ENCODE data around the gene ASIP.
"Not testable (repeated sequence)": the region's sequence is repeated elsewhere in the genome, so short reads cannot be mapped to it uniquely, and the experiment has no call there.

The ASIP gene

DNA sequence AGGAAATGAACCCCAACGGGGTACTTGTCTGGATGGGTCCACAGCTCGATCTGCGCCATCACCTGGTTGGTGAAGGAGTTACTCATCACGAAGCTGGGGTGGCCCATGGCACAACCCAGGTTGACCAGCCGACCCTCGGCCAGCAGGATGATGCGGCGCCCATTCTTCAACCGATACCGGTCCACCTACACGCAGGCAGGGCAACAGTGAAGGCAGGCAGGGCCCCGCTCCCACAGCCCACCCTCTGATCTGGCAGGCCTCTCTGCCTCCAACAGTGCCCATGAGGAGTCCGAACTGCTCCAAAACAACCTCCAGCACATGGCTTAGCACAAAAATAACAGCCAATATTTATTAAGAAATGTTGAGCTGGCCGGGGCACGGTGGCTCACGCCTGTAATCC, 44.2 kb downstream of the ASIP start:
- no peak for DNase-seq (ENCODE audit: low read depth)

DNA sequence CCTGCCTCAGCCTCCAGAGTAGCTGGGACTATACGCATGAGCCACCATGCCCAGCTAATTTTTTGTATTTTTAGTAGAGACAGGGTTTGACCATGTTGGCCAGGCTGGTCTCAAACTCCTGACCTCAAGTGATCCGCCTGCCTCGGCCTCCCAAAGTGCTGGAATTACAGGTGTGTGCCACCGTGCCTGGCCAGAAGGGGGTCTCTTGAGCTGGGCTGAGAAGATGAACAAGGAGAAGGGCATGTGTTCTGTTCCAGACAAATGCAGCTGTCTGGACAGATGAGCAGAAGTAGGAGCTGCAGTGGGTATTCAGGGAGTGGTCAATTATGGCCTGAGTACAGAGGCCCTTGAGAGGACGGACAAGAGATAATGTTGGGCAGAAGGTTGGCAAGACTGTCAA, 46.3 kb downstream of the ASIP start:
- DNase-seq (ENCODE audit: low read depth): not testable (repeated sequence)

DNA sequence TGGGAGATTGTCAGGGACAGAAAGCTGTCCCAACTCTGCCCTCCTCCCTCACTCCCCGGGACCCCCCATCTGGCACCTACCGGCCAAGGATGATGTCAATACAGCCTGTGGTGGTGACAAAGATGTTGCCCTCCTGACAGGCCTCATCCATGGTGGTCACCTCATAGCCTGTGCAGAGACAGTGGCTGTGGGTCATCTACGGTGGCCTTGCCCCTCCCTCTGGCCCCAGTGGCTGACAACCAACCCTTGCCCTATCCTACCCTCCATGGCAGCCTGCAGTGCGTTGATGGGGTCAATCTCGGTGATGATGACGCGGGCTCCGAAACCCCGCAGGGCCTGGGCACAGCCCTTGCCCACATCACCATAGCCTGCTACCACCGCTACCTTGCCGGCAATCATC, 49.2 kb downstream of the ASIP start:
- no peak for DNase-seq (ENCODE audit: low read depth)

DNA sequence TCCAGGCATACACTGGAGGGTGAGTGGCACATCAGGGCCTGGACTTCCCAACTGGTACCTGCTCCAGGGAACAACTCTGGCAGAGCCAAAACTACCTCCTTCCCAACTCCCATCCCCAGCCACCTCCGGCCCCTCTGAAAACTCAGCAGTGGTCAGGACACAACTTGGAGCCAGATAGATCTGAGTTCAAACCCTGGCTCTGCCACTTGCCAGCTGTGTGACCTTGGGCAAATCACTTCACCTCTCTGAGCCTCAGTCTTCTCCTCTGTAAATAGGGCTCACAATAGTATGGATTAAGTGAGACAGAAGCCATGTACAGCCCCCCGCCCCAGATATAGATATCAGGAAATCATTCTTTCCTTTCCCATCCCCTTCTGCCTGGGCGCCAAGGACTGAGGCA, 51.3 kb downstream of the ASIP start:
- DNase-seq (ENCODE audit: low read depth): no peak

DNA sequence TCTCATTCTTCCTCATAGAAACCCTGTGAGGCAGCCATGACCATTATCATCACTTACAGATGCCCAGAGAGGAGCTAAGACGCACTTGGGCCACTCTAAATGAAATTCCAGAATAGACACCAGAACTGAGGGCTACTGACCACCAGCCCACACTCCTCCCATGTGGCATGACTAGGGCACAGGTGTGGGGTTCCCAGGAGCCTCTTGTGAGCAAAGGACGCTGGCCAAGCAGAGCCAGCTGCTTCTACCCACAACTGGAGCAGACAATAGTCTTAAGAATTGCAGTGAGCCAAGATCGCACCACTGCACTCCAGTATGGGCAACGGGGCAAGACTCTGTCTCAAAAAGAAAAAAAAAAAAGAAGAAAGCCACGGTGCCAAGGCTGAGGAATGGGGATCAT, 51.9 kb downstream of the ASIP start:
- no peak for DNase-seq (ENCODE audit: low read depth)

DNA sequence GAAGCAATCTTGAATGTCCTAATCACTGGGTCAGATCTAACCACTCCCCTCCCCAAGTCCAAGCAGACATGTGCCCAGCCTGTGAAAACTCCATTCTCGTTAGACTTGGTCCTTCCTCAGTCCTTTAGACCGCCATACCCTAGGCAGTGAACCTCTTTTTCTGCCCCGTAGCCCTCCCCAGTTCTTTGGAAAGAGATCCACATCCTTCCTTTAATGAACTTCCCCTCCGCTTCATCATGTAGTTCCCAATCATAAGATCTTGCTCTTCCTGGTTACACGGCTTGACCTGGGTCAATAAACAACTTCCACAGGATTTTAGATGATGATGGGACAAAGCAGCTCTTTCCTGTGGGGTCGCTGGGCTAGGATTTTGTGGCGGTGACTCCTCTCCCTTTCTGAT, 52.4 kb downstream of the ASIP start:
- DNase-seq (ENCODE audit: low read depth): no peak

DNA sequence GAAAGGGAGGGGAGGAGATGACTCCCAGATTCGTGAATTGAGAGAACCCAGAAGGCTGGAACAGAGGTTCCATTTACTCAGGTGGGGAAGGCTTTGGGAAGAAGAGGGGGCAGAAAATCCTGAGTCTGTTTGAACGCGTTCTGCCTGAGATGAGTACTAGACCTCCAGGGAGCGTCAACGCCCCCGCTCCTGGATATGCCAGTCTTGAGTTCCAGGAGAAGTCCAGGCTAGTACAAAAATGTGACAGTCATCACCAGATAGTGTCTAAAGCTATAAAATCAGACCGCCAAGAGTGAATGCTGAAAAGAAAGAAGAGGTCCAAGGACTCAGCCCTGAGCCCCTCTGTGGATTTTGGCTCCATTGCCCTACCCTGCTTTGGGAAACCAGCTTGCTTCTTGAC, 53.3 kb downstream of the ASIP start:
- DNase-seq (ENCODE audit: low read depth): no peak

DNA sequence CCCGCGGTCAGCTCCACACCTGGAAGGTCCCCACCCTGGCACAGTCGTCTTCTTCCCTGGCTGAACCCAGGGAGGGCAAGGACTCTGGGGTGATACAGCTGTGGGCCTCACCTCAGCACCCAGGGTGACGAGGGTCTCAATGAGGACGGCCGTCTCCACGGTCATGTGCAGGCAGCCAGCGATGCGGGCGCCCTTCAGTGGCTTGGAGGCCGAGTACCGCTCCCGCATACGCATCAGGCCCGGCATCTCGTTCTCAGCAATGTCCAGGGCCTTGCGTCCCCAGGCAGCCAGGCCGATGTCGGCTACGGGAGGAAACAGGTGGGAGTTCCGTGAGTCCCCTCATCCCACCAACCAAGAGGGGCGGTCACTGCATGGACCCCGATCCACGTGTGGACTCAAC, 54.1 kb downstream of the ASIP start:
- DNase-seq (ENCODE audit: low read depth): no peak

DNA sequence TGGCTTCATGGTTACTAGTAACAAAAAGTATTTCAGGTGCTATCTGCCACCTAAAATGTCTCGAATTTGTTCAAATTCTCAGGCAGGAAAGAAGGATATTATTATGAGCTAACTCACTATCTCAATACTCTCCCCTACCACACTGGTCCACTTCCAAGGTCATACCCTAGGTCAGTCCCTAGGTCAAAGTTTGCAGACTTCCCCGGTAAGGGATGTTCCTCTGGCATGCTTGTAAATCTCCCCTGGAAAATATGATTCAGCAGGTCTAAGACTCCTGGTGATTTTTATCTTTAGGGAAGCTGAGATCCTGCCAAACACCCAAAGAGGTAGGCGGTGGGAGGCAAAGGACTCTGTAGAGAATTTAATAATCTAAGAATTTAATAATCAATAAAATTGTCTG, 55.2 kb downstream of the ASIP start:
- no peak for DNase-seq (ENCODE audit: low read depth)

DNA sequence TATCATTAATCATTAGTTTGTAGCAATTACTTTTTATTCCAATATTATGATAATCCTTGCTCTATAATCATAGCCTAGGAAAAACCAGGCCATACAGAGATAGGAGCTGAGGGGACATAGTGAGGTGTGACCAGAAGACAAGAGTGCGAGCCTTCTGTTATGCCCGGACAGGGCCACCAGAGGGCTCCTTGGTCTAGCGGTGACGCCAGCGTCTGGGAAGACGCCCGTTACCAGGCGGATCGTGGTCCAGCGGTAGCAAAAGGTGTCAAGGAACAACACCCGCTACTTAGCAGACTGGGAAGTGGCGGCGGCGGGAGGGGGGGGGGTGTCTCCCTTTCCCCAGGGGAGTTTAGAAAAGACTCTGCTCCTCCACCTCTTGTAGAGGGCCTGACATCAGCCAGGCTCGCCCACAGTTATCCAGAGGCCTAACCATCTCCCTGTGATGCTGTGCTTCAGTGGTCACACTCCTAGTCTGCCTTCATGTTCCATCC, 57.1 kb downstream of the ASIP start:
- not testable (repeated sequence) for DNase-seq (ENCODE audit: low read depth)

DNA sequence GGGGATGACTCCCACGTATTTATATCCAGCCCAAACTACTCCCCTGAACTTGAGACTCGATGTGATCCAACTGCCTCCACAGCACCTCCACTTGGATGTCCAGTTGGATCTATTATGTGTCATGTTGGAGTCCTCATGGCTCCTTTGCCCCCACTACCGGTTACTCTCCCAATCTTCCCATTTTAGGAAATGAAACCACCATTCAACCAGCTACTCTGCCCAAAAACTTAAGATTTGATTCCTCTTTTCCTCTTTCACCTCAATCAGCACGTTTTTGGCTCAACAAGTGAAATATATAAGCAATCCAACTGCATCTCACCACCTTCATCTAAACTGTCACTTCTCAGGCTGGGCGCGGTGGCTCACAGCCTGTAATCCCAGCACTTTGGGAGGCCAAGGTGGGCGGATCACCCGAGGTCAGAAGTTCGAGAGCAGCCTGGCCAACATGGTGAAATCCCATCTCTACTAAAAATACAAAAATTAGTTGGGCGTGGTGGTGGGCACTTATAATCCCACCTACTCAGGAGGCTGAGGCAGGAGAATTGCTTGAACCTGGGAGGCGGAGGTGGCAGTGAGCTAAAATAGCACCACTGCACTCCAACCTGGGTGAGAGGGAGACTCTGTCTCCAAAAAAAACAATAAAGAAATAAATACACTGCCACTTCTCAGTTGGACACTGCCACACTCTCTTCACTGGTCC, 58.5 kb downstream of the ASIP start:
- no peak for DNase-seq (ENCODE audit: low read depth)

DNA sequence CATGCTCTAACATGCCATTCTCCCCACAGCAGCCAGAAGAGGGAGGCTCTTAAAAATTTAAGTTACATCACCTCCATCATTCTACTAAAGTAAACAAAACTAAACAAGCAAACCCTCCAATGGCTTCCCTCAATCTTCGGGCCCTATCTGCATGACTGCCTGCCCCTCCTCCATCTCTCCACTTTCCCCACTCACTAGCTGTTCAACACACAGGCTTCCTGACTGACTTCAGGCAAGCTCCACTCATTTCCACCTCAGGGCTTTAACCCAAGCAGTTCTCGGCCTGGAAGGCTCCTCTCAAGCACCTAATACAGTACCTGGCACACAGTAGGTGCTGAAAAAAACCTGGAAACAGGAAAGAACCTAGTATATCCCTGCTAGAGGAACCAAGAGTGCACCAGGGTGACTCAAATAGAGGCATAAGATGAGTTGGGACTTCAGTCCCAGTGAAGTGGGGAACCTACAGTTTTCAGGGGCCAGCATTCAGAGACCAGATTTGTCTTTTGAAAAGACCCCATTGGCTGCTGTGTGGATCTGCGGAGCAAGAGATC, 59.1 kb downstream of the ASIP start:
- no peak for DNase-seq (ENCODE audit: low read depth)

DNA sequence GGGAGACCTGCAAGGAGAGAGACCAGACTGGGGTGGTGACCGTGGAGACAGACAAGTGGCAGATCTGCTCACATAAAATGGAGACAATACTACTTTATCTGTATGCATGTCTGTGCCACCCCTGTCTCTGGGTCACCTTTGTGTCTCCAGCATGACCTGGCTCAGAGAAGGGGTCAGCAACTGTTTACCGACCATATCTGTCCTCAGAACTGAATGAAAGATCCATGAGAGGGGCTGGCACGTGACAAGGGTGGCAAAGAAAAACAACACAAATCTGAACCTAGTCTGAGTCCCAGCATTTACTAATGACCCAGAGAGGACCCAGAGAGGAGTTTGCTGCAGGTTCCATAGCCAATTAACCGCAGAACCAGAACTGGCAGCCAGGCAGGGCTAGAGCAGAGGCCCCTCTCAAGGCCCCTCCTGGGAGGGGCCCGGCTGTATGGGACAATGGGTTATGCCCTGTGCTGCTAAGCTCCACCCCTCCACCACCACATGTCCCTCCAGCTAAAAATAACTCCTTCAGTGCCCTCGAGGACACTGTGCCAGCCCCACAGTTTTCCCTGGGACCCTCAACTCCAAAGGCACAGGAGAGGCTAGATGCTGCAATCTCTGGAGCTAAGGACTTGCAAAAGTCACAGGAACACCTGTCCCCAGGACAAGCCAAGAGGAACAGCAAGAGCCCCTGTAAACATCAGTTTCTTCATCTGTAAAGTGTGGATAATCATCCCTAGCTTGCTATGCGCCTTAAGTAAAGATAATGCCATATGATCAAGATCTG, 59.8 kb downstream of the ASIP start:
- no peak for DNase-seq (ENCODE audit: low read depth)

DNA sequence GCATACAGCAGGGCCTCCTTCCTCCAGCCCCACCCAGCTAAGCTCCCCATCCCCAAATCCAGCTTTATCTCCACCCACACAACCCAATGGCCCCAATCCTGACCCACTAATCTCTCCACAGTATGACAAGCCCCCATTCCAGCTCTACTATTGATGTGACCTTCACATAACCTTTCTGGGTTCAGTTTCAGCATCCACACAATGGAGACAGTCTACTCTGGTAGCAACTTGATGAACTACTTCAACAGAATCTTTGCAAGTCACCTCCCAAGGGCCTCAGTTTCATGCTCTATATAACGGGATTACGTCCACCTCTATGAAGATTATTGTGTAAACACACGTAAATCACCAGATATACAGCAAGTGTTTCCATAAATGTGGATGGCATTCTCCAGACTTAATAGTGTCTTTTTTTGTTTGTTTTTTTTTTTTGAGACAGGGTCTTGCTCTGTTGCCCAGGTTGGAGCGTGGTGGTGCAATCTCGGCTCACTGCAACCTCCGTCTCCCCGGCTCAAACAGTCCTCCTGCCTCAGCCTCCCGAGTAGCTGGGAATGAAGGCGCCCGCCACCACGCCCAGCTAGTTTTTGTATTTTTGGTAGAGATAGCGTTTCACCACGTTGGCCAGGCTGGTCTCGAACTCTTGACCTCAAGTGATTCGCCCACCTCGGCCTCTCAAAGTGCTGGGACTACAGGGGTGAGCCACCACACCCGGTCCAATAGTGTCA, 60.5 kb downstream of the ASIP start:
- no peak for DNase-seq (ENCODE audit: low read depth)

DNA sequence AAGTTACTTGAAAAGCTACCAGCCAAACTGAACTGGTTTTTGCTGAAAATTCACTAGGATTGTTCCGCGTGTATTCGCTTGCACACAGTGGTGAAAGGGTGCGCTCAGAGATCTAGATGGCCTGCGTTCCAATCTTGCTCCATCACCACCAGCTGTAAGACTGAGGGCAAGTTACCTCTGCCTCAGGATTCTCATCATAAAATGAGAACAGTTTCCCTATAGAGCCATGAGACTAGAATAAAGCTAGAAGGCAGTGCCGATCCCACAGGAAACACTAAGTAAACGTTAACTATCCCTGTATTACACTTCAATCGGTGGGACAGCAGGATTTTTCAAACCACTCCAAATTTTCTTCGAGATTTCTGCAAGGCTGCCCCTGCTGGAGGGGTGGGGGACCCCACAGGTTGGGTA, 61.1 kb downstream of the ASIP start:
- DNase-seq (ENCODE audit: low read depth): peak; percentile 55

DNA sequence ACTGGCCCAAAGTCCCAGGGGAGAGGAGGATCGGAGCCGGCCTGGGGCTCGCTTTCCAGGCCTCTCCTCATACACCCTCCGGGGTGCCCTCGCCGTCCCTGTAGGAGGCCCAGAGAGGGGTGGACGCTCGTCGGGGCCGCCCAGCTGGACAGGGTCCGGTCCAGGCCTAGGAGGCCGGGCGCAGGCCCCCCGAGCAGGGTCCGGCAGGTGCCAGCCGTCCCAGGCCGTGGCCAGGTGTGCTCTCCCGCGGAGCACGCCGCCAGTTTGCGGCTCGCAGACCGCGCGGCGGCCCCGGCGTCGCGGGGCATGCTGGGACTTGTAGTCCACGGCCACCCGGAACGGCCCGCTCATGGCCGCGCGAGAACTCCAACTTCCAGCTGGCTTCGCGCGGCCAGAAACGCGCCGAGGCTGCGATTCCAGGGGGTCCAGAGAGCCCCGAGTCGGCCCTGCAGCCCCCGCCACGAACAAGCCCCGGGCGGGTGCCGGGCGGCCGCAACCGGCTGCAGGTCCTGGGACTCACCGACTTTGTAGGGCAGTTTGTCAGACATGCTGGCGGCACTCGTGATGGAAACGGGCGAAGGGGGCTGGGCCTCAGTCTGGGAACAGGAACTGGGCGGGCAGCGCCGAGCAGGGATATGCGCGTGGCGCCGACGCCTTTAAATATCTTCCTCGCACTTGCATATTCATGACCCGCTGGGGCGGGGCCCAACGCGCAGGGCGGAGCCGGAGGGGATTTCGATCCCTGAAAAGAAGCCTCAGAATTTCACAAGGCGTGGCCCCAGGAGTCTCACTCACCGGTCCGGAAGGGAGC, 61.7 kb downstream of the ASIP start, which contains the start of gene AHCY:
AHCY (minus strand) TSS at position 633 of the 811 bp plus-strand sequence; CDS start at position 548, 85 bp downstream.
- peak; percentile 100 for DNase-seq (ENCODE audit: low read depth)

DNA sequence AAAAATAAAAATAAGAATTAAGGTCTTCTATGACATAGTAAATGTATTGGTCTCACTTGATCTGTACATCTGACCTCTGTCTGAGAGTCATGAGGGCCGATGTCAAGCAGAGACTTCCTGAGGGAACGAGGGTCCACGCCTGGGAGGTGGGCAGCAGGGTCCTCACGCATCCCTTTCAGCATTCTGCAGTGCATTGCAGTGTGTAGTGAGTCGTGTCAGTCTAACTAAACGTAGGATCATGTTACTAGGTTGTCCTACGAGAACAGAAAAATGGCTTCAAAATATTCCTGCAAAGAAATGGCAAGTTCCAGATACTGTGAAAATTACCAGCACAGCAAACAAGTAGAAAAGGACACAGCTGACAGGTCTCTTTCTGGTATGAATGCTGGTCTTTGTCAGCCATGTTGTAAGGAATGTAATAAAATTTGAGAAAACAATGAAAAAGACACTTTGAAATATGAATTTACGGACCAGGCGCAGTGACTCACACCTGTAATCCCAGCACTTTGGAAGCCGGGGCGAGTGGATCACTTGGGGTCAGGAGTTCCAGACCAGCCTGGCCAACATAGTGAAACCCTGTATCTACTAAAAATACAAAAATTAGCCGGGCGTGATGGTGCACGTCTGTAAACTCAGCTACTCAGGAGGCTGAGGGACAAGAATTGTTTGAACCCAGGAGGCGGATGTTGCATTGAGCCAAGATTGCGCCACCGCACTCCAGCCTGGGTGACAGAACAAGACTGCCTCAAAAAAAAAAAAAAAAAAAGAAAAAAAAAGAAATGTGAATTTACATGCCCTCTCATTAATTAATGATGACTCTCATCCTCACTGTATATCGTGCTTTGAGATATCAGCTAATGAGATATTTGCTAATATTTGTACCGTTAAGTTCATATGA, 64.4 kb downstream of the ASIP start:
- no peak for DNase-seq (ENCODE audit: low read depth)

DNA sequence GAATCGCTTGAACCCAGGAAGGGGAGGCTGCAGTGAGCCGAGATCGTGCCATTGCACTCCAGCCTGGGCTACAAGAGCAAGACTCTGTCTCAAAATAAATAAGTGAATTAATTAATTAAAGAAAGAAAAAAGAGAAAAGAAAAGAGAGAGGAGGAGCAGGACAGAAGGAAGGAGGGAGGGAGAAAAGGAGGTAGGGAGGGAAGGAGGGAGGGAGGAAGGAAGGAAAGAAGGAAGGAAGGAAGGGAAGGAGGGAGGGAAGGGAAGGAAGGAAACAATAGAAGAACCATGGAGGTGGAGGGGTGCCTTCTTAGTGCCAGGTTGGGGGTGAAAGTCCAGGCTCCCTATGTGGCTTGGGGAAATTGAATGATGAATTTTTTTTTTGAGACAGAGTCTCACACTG, 68.5 kb downstream of the ASIP start:
- no peak for DNase-seq (ENCODE audit: low read depth)

DNA sequence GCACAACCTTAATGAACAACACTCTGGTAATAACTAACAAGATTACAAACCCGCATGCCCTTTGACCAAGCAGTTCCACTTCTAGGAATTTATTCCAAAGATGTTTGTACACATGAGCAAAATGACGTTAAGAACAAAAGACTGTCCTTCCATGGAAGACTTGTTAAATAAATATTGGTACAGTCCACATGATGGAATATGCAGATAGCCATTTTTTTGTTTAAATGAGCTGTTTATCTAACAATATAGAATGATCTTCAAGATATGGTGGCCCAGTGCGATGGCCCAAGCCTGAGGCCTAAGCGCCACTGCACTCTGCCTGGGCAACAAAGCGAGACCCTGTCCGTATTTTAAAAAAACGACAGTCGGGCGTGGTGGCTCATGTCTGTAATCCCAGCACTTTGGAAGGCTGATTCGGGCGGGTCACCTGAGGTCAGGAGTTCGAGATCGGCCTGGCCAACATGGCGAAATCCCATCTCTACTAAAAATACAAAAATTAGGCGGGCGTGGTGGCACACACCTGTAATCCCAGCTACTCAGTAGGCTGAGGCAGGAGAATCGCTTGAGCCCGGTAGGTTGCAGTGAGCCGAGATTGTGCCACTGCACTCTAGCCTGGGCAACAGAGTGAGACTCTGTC, 69.4 kb downstream of the ASIP start:
- DNase-seq (ENCODE audit: low read depth): no peak
